CD4-positive, alpha-beta T cell treated with Interleukin-2 at 100 ng/mL for 4 hours (primary cell): ENCODE data around the gene CRYBB1.
A peak's percentile ranks its signal among the peaks of the same experiment; 100 is the strongest.

ENCODE experiments used
- DNase-seq: peaks from one replicate; pipeline ENCODE4 v3.0.0-alpha.2; 2020; ENCODE audit warnings: low spot score

CRYBB1 gene

GRCh38 chr22:26606611-26607010 is 11.2 kb downstream of the CRYBB1 start:
- DNase-seq, result no peak

DNA sequence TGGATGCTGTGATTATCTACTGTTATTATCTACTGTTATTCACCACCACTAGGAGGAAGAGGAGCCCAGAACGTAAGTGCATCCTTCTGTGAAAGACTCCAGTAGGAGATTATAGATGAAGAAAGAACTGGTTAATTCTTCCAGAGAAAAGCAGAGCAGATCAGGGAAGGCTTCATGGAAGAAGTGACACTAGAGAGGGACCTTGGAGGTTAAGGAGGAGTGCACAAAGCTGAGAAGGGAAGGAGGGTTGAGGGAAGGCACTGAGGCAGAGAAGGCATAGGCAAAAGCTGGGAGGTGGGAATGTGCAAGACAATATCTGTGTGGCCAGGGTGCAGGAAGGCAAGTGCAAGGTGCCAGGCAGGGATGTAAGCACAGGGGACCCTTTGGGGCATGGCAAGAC is 13.5 kb downstream of the CRYBB1 start:
- DNase-seq, result no peak

GRCh38 chr22:26602127-26602526 is 15.7 kb downstream of the CRYBB1 start:
- DNase-seq, result no peak

DNA sequence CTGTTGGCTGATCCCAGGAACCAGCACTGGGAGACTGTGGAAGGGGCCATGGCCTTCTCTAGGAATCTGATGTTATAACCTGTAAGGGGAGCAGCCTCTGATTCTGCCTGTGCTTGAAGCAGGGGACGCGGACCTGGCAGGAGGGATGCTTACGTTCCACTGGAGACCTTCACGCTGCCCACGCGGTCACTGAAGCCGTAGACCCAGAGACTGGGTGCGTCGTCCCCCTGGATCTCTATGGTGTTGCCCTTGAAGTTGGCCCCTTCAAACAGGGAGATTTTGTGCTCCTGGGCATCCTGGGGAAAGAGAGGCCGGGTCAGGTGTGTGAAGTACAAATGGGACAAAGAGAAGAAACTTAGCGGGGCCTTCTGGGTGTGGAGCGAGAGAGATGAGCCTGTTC is 16.1 kb downstream of the CRYBB1 start:
- no peak for DNase-seq

- DNase-seq, result no peak
These were observed 18.3 kb downstream of the CRYBB1 start for GRCh38 chr22:26599505-26599904.

DNA sequence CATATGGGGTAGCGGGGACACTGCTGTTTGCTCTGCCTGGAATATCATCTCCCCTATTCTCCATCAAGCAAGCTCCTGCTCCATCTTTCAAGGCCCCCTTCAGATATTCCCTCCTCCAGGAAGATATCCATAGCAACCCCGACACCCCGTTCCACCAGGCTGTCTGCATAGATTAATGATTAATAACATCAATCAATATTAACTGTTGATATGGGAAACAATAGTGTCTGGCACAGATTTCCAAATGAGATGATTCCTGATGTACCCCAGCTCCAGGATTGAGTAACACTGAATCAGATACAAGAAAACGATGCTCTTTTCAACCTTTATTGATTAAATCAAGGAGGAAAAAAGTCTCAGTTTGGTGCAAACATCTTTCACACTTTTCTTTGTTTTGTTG is 20.3 kb downstream of the CRYBB1 start:
- DNase-seq, result no peak

DNA sequence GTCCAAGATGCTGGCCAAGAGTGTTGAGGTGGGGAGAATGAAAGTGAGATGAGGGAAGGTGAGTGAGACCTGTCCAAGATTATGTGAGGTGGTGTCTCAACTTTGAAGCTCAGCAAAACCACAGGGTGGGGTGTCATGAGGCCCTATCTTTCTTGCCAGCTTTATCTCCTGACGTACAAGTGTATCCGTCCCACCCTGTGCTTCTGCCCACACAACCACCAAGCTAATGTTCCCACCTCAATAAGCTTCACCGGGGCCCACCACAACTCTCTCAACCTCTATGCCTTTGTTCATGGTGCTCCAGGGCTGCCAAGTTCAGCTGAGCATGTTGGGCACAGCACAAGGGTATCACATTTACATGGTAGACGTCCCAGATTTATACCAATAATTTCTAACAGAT is 20.8 kb downstream of the CRYBB1 start:
- peak; percentile 33 for DNase-seq

GRCh38 chr22:26593763-26594162 is 24.1 kb downstream of the CRYBB1 start:
- DNase-seq, result no peak

- DNase-seq, result peak; percentile 49
These were observed 25.4 kb downstream of the CRYBB1 start for GRCh38 chr22:26592421-26592891.

DNA sequence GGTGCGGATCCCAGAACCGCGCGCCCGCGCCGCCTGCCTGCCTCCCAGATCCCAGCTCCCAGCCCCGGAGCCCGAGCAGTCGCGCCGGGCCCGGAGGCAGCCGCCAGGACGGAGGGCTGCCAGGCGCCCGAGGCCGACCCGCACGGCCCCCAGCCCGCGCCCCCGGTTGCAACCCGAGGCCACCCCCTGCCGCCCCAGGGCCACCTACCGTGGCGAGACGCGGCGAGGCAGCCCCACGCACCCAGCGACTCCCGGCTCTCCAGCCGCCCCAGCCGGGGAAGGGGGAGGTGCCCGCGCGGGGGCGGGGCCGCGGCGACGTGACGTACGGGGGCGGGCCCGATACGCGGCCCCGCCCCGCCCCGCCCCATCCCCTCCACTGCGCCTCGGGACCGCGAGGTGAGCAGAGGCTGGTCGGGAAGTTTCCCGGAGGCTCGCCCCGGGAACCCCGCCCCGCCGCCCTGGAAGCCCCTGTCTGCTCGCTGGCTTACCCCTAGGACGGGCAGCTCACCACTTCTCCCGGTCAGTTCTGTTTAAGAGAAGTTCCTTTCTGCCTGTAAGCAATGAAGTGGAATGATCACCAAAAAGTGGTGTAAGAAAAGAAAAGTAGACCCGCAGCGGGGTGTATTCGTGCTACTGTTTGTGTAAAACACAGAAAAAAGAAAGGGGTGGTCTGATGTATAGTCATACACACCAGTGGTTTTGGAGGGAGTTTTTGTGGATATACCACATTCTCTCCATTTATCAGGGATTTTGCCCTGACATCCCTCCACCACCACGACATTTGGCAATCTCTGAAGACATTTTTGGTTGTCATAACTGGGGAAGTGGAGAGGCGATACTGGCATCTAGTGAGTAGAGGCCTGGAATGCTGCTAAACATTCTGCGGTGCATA is 27.7 kb downstream of the CRYBB1 start, which contains the start of gene TPST2:
Gene TPST2 (minus strand): TSS at position 288 of the 892 bp plus-strand sequence. CDS start 48,502 bp downstream, outside the sequence.
- peak; percentile 74 for DNase-seq

- no peak for DNase-seq
These were observed 28.4 kb downstream of the CRYBB1 start for GRCh38 chr22:26589367-26589844.

DNA sequence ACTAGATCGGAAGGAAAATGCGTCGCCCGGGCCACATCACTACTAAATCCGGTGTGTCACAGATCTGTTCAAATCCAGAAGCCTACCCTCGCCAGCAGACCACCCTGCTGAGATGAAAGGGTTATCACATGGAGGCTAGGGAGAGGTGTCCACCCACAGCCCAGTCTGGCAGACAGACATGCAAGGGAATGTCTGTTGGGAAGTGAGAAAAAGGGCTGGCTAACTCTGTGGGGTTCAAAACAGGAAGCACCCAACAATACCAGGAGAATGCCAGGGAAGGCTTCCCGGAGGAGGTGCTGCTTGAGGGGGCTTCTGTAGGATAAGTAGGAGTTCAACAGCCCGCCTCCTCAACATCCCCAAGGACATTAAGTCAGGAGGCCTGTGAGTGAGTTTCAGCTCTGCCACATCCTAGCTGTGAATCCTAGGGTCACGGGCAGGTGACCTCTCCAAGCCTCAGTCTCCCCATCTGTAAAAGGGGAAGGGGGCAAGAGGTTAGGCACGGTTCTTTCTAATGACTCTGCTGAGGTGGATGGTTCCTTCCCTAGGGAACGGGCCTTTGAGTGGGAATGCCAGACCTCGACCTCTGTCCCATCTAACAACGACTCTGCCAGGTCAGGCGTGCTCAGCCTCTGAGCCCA is 29.0 kb downstream of the CRYBB1 start:
- DNase-seq, result no peak

DNA sequence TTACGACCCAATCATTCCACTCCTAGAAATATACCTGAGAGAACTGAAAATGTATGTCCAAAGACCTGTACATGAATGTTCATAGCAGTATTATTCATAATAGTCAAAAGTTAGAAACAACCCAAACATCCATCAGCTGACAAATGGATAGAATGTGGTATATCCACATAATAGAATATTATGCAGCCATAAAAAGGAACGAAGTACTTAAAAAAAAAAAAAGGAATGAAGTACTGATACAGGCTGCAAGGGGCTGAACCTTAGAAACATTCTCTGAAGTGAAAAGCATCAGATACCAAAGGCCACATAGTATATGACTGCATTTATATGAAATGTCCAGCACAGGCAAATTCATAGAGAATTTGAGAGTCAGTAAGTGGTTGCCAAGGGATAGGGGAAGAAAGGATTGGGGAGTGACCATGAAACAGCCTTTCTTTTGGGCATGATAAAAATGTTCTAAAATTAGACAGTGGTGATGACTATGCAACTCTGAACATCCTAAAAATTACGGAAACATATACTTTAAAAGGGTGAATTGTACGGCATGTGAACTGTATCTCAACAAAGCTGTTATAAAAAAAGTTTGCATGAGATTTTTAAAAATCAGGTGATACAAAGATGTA is 29.7 kb downstream of the CRYBB1 start:
- DNase-seq, result no peak

DNA sequence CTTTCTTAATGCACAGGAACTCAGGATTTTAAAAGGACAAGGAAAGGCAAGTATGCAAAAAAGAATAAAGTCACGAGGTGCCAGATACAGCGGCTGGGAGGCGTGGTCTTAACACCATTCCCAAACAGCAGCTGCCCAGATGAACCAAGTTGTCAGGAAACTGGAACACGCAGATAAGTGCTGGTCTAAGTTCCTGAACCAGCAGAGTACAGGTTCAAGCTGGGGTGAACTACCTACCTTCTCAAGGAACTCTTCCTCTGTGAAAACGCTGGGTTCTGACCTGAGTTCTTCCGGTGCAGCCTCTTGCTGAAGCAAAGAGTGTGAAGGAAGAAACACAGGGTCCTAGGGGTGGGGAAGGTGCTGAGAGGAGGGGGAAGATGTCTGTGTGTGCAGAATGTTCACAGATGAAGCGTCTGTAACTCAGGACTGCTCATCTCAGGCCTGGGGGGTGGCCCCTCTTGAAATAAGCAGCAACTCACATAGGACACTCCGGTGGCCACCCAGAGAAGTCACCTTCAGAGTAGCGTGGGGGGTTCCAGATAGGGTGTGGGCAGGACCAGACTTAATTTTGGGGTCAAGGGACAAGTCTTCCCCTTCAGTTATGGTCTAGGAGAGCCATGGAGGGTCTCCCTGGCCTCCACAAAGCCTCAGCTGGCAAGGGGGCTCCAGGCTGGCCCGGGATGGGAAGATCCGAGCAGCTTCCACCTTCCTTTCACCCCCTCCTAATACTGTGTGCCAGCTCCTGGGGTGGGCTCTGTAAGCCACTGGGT is 31.1 kb downstream of the CRYBB1 start:
- DNase-seq, result no peak

GRCh38 chr22:26585104-26585790 is 32.6 kb downstream of the CRYBB1 start:
- no peak for DNase-seq

DNA sequence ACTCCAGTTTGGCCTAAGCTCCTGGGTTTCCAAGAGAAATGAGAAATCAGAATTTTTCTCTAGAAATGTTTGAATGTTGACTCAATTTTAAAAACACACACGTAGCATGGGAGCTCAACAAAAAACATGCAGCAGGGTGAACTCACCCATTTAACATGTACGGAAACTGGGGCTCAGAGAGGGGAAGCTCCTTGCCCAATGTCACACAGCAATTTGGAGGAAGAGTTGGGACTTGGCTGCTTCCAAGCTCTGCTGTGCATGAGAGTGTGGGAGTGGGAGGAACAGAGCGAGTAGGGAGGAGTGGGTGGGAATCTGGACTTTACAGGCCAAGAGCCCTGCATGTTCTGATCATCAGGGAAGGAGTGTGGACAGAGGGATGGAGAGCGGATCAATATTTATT is 33.8 kb downstream of the CRYBB1 start:
- DNase-seq, result no peak

- no peak for DNase-seq
These were observed 36.1 kb downstream of the CRYBB1 start for GRCh38 chr22:26581633-26582168.

DNA sequence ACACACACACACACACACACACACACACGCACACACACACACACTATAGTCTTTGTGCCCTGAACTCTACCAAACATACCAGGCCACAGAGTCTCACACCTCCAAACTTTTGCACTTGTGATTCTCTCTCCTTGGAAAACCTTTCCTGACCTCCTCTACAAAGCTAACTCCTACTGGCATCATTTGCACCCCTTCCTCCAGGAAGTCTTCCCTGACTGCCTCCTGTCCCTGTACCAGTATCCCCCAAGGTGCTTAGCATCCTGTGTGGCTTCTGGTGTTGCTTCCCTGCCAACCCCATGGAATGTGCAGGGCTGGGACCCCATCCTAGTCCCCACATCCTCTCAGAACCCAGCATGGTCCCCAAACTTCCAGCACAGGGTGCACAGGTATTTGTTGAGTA is 36.8 kb downstream of the CRYBB1 start:
- no peak for DNase-seq

DNA sequence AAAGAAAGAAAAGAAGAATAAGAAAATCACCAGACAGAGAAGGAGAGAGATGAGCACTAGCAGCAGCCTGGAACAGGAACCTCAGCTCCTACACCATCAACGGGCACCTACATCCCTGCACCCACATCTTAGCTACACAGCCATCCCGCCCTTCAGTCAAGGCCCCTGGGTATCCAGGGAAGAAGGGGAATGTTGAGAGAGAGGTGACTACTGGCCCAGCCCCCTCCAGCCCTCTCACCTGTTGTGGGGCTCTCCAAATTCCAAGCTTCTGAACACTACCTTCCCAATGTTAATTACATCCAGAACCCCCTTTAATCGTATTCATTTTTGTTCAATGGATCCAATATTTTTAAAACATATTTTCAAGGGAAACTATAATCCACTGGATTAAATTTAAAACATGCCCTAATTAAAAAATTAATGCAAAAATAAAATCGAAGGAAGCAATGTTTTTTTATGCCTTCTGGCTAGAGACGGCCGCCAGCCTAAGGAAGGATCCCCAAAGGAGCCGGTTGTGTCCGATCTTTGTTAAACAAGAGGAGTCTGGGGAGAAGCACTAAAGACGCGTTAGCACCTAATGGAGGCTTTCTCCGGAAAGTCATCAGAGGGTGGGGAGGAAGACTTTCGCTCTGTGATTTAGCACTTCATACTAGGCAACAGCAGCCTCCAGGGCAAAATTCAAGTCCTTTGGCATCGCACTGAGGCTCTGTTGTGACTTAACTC is 37.4 kb downstream of the CRYBB1 start:
- no peak for DNase-seq

DNA sequence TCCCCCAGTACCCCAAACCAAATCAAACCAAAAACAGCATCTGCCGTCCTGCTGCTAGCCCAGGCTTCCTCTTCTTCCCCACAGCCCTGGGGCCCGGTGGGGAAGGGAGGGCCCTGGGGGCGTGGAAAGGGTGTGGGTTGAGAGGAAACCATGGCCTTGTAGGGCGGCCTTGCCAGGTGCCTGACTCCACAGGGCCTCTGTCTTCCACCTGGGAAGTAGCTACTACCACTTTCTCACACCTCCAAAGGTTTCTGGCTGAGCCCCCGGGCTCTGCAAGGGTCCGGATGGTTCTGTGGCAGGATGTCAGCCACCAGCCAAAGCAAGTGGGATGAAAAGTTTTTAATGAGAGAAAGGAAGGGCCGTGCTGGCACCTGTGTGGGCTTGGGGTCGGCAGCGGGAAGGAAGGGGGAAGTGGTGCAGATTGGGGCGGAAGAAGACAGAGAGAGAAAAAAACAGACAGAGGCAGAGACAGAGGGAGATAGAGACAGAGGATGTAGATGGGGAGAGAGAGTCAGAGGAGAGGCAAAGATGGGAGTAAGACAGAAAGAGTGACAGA is 38.4 kb downstream of the CRYBB1 start:
- peak; percentile 51 for DNase-seq
